GM23338 (cell line): ENCODE results near the gene RNFT2. TPM values are rescaled to one million over a fixed set of nuclear protein-coding genes. Genes with fewer than 3 reads are reported as not detected.

Experiments used
- ATAC-seq: fragments of 200-7000 bp; cut with Tn5 transposase; 3 replicates; pipeline ENCODE4 v1.9.1; 2020
- DNase-seq: peaks from one replicate; pipeline ENCODE4 v3.0.0-alpha.2; 2015; ENCODE audit warnings: low spot score
- H2AFZ ChIP-seq: fragments of 200-600 bp; sonication (generic); 2 replicates; pipeline ENCODE4 v1.8.0; 2016; ENCODE audit warnings: antibody characterized with exemption, mild to moderate bottlenecking, moderate library complexity
- H3F3A ChIP-seq: fragments of 200-600 bp; sonication (generic); replicated peaks from 2 replicates; pipeline ENCODE4 v1.8.0; 2017; ENCODE audit warnings: antibody characterized with exemption, mixed run types, low read depth
- H3K27ac ChIP-seq: fragments of 200-600 bp; sonication (generic); 2 replicates; pipeline ENCODE4 v1.6.1; 2016; ENCODE audit warnings: low read depth
- H3K27me3 ChIP-seq: fragments of 200-600 bp; sonication (generic); 2 replicates; pipeline ENCODE4 v1.8.0; 2016; ENCODE audit warnings: mild to moderate bottlenecking, mixed run types, moderate library complexity; ENCODE audit not compliant: insufficient read depth
- H3K36me3 ChIP-seq: fragments of 200-600 bp; sonication (generic); 2 replicates; pipeline ENCODE4 v1.8.0; 2016; ENCODE audit warnings: mild to moderate bottlenecking; ENCODE audit not compliant: insufficient read depth
- H3K4me1 ChIP-seq: fragments of 200-600 bp; sonication (generic); 2 replicates; pipeline ENCODE4 v1.8.0; 2016; ENCODE audit warnings: mild to moderate bottlenecking, moderate library complexity; ENCODE audit not compliant: insufficient read depth
- H3K4me2 ChIP-seq: fragments of 200-600 bp; sonication (generic); 2 replicates; pipeline ENCODE4 v1.7.1; 2017; ENCODE audit warnings: mixed run types
- H3K4me3 ChIP-seq: fragments of 200-600 bp; sonication (generic); 2 replicates; pipeline ENCODE4 v1.6.1; 2016; ENCODE audit warnings: mixed run types
- H3K79me2 ChIP-seq: fragments of 200-600 bp; sonication (generic); replicated peaks from 2 replicates; pipeline ENCODE4 v1.8.0; 2017; ENCODE audit warnings: mild to moderate bottlenecking; ENCODE audit not compliant: insufficient read depth
- H3K9me2 ChIP-seq: fragments of 200-600 bp; sonication (generic); 2 replicates; pipeline ENCODE4 v1.8.0; 2017; ENCODE audit not compliant: insufficient read depth
- H4K20me1 ChIP-seq: fragments of 200-600 bp; sonication (generic); replicated peaks from 2 replicates; pipeline ENCODE4 v1.8.0; 2017; ENCODE audit warnings: mild to moderate bottlenecking; ENCODE audit not compliant: insufficient read depth
- H3K27ac Mint-ChIP-seq: 2 replicates; pipeline ENCODE4 v1.8.0; 2020; ENCODE audit warnings: inconsistent platforms, mild to moderate bottlenecking, moderate library complexity, mixed read lengths
- H3K27me3 Mint-ChIP-seq: 3 replicates; pipeline ENCODE4 v1.8.0; 2022; ENCODE audit warnings: low read depth, mild to moderate bottlenecking, moderate library complexity, mixed read lengths, inconsistent platforms; ENCODE audit not compliant: insufficient read depth, poor library complexity
- H3K36me3 Mint-ChIP-seq: 3 replicates; pipeline ENCODE4 v1.8.0; 2021; ENCODE audit warnings: low read depth, mild to moderate bottlenecking, inconsistent platforms, moderate library complexity, mixed read lengths
- H3K4me1 Mint-ChIP-seq: 3 replicates; pipeline ENCODE4 v1.8.0; 2020; ENCODE audit warnings: mild to moderate bottlenecking, inconsistent platforms, mixed read lengths
- H3K4me3 Mint-ChIP-seq: 3 replicates; pipeline ENCODE4 v1.8.0; 2021; ENCODE audit warnings: moderate library complexity, mild to moderate bottlenecking, inconsistent platforms, mixed read lengths
- H3K9me3 Mint-ChIP-seq: 3 replicates; pipeline ENCODE4 v1.8.0; 2020; ENCODE audit warnings: moderate library complexity, mild to moderate bottlenecking, inconsistent platforms, mixed read lengths
- CREB1 ChIP-seq: fragments of 250-450 bp; sonication (Bioruptor Pico); IDR thresholded peaks from 2 replicates; pipeline ENCODE4 v1.5.0; 2020; ENCODE audit warnings: low read depth, mild to moderate bottlenecking, moderate library complexity
- CTCF ChIP-seq, 2 experiments: fragments of 200-600 bp in 1 of 2; sonication (generic) in 1 of 2; conservative IDR thresholded peaks; 2 replicates each; pipeline versions ENCODE4 v1.5.1 to v1.6.1; 2016 to 2017; ENCODE audit warnings: antibody characterized with exemption in 2 of 2, low read depth in 2 of 2, mild to moderate bottlenecking in 2 of 2, moderate library complexity in 1 of 2
- ETS1 ChIP-seq: IDR thresholded peaks from 2 replicates; pipeline ENCODE4 v1.6.1; 2016; ENCODE audit warnings: antibody characterized with exemption
- EZH2 ChIP-seq: fragments of 200-600 bp; sonication (generic); IDR thresholded peaks from one replicate; pipeline ENCODE4 v1.8.0; 2017; ENCODE audit warnings: antibody characterized with exemption, mild to moderate bottlenecking, low read depth; ENCODE audit not compliant: unreplicated experiment
- EZH2phosphoT487 ChIP-seq: fragments of 200-600 bp; sonication (generic); IDR thresholded peaks from one replicate; pipeline ENCODE4 v1.8.1; 2018; ENCODE audit warnings: antibody characterized with exemption; ENCODE audit not compliant: unreplicated experiment
- JUNB ChIP-seq: IDR thresholded peaks from one replicate; pipeline ENCODE4 v1.6.1; 2016; ENCODE audit warnings: antibody characterized with exemption; ENCODE audit not compliant: unreplicated experiment
- NANOG ChIP-seq: IDR thresholded peaks from 2 replicates; pipeline ENCODE4 v1.6.1; 2016; ENCODE audit warnings: antibody characterized with exemption, borderline replicate concordance
- POLR2AphosphoS5 ChIP-seq: IDR thresholded peaks from 2 replicates; pipeline ENCODE4 v1.6.1; 2016; ENCODE audit warnings: antibody characterized with exemption, low read depth
- REST ChIP-seq: IDR thresholded peaks from one replicate; pipeline ENCODE4 v1.6.1; 2018; ENCODE audit warnings: antibody characterized with exemption; ENCODE audit not compliant: unreplicated experiment
- STAT1 ChIP-seq: IDR thresholded peaks from one replicate; pipeline ENCODE4 v1.6.1; 2016; ENCODE audit warnings: antibody characterized with exemption; ENCODE audit not compliant: unreplicated experiment
- ZNF114 ChIP-seq: fragments of 250-450 bp; sonication (Bioruptor Pico); IDR thresholded peaks from 2 replicates; pipeline ENCODE4 v1.5.0; 2020; ENCODE audit warnings: mild to moderate bottlenecking, moderate library complexity
- ZNF331 ChIP-seq: fragments of 250-450 bp; sonication (Bioruptor Pico); IDR thresholded peaks from 2 replicates; pipeline ENCODE4 v1.5.0; 2020; ENCODE audit warnings: low read depth, mild to moderate bottlenecking, moderate library complexity
- ZNF462 ChIP-seq: fragments of 250-450 bp; sonication (Bioruptor Pico); IDR thresholded peaks from 2 replicates; pipeline ENCODE4 v1.5.0; 2020; ENCODE audit warnings: mild to moderate bottlenecking, moderate library complexity
- polyA plus RNA-seq: library from polyadenylated mRNA; unstranded; fragments of >200 nt; fragmentation: Nextera tagmentation; extraction: Ambion mirVana; gene quantifications from 2 replicates; pipeline ENCODE4 v1.2.1, GENCODE V29; 2016
- total RNA-seq: library from RNA; depleted of rRNA; stranded (reverse); fragments of >200 nt; shearing (Covaris generic); gene quantifications from 2 replicates; pipeline ENCODE4 v1.2.3, GENCODE V29; 2014

Gene RNFT2
- total and polyA plus RNA-seq, 2 experiments from 2014 or later, result 19.3 to 22.9 TPM

GRCh38 chr12:116694653-116695463 is 43.3 kb upstream of the RNFT2 start:
- no peaks in the 10 kb centered on the region for H3K79me2 ChIP-seq
- no peak overlapping the region for H3K27ac ChIP-seq
- H2AFZ ChIP-seq, result no peak overlapping the region
- peaks cover 20% of the 10 kb centered on the region for H3K4me1 ChIP-seq
- H3K4me2 ChIP-seq, result peak overlapping the region; percentile 82; the same call in 1 of the 2 replicates
- no peaks in the 10 kb centered on the region for H4K20me1 ChIP-seq
- H3K27ac Mint-ChIP-seq, result no peak overlapping the region
- TF ChIP-seq ZNF114 (no peak), STAT1 (no peak), EZH2phosphoT487 (no peak), ZNF462 (no peak), POLR2AphosphoS5 (no peak), ETS1 (no peak), JUNB (no peak), NANOG (no peak), CREB1 (CRISPR knock-in tag) (no peak), REST (no peak), ZNF331 (CRISPR knock-in tag) (no peak), CTCF (conservative IDR thresholded peaks at IDR 0.05; ENCODE audit: low read depth in 2 of 2) (no peak), EZH2 (no peak)
- ATAC-seq, result no peak
- H3F3A ChIP-seq, result no peaks in the 10 kb centered on the region
- no peak overlapping the region for H3K4me3 ChIP-seq
- no peak for DNase-seq
- no peaks in the 10 kb centered on the region for H3K36me3 Mint-ChIP-seq
- H3K4me1 Mint-ChIP-seq, result peaks cover 26% of the 10 kb centered on the region
- peaks cover 4% of the 10 kb centered on the region; the same call in 1 of the 3 replicates for H3K9me3 Mint-ChIP-seq
- H3K9me2 ChIP-seq, result no peaks in the 10 kb centered on the region
- H3K4me3 Mint-ChIP-seq, result no peak overlapping the region
- H3K36me3 ChIP-seq, result no peaks in the 10 kb centered on the region
- peaks cover 23% of the 10 kb centered on the region for H3K27me3 Mint-ChIP-seq
- peaks cover 10% of the 10 kb centered on the region for H3K27me3 ChIP-seq
